SU-DHL-6 (cell line): ENCODE data around the gene EFNA5.

Source experiments
- H2AFZ ChIP-seq: fragments of 200-600 bp; sonication (generic); 2 replicates; pipeline ENCODE4 v1.6.1; 2014; ENCODE audit warnings: low read depth, mild to moderate bottlenecking, moderate library complexity, mixed read lengths, antibody characterized with exemption, low read length; ENCODE audit not compliant: severe bottlenecking
- H3F3A ChIP-seq: fragments of 200-600 bp; shearing (Covaris generic); 2 replicates; pipeline ENCODE4 v1.6.0; 2016; ENCODE audit warnings: antibody characterized with exemption, mild to moderate bottlenecking; ENCODE audit not compliant: insufficient read depth
- H3K27ac ChIP-seq: fragments of 200-600 bp; sonication (generic); 2 replicates; pipeline ENCODE4 v1.5.1; 2016; ENCODE audit warnings: low read depth, mild to moderate bottlenecking, low read length, moderate library complexity, mixed read lengths
- H3K27me3 ChIP-seq: fragments of 200-600 bp; sonication (generic), shearing (Covaris generic); 2 replicates; pipeline ENCODE4 v1.6.0; 2014; ENCODE audit warnings: mild to moderate bottlenecking, low read length
- H3K36me3 ChIP-seq: fragments of 200-600 bp; sonication (generic); 2 replicates; pipeline ENCODE4 v1.6.1; 2014; ENCODE audit warnings: mild to moderate bottlenecking, low read length, mixed read lengths
- H3K4me2 ChIP-seq: fragments of 300-600, 200-600 bp; shearing (Covaris generic), sonication (generic); 2 replicates; pipeline ENCODE4 v1.6.0; 2014; ENCODE audit warnings: low read length, low read depth, mild to moderate bottlenecking; ENCODE audit not compliant: poor library complexity, severe bottlenecking
- H3K4me3 ChIP-seq: fragments of 200-600 bp; sonication (generic); 2 replicates; pipeline ENCODE4 v1.5.1; 2014; ENCODE audit warnings: antibody characterized with exemption, low read length, mild to moderate bottlenecking, mixed read lengths; ENCODE audit not compliant: insufficient read depth, poor library complexity, severe bottlenecking
- H3K79me2 ChIP-seq: fragments of 200-600 bp; sonication (generic); 2 replicates; pipeline ENCODE4 v1.6.1; 2014; ENCODE audit warnings: mild to moderate bottlenecking, low read length, moderate library complexity; ENCODE audit not compliant: insufficient read depth
- H3K9ac ChIP-seq: fragments of 200-600 bp; sonication (generic); 2 replicates; pipeline ENCODE4 v1.7.0; 2014; ENCODE audit warnings: mild to moderate bottlenecking, low read length
- H3K9me2 ChIP-seq: fragments of 200-600 bp; sonication (generic); replicated peaks from 2 replicates; pipeline ENCODE4 v1.6.1; 2014; ENCODE audit warnings: low read length; ENCODE audit not compliant: insufficient read depth
- H3K9me3 ChIP-seq: fragments of 200-600 bp; sonication (generic); 2 replicates; pipeline ENCODE4 v1.6.1; 2014; ENCODE audit warnings: low read length, mixed read lengths; ENCODE audit not compliant: insufficient read depth
- H4K20me1 ChIP-seq: fragments of 200-600 bp; sonication (generic); 2 replicates; pipeline ENCODE4 v1.6.1; 2014; ENCODE audit warnings: low read depth, mild to moderate bottlenecking, antibody characterized with exemption, low read length, moderate library complexity, mixed read lengths
- EZH2phosphoT487 ChIP-seq: fragments of 200-600 bp; sonication (generic), shearing (Covaris generic); conservative IDR thresholded peaks from 2 replicates; pipeline ENCODE4 v1.6.1; 2018; ENCODE audit warnings: mild to moderate bottlenecking, antibody characterized with exemption, low read length, moderate library complexity, mixed read lengths
- TF ChIP-seq, protein P1 (sequence below): fragments of 200-600 bp; sonication (generic); IDR thresholded peaks from one replicate; pipeline ENCODE4 v1.5.1; 2017; ENCODE audit warnings: antibody characterized with exemption, mild to moderate bottlenecking, low read length, moderate library complexity; ENCODE audit not compliant: insufficient read depth, poor library complexity, severe bottlenecking

The EFNA5 gene

GRCh38 chr5:107564931-107565372, 105.8 kb downstream of the EFNA5 start:
- H3K4me2 ChIP-seq = no peak overlapping the region
- H3K27me3 ChIP-seq = no peaks in the 10 kb centered on the region
- H3K9me2 ChIP-seq = no peaks in the 10 kb centered on the region
- H4K20me1 ChIP-seq = no peaks in the 10 kb centered on the region
- H2AFZ ChIP-seq = no peak overlapping the region
- H3K27ac ChIP-seq = no peak overlapping the region
- no peaks in the 10 kb centered on the region for H3K9me3 ChIP-seq
- TF ChIP-seq, protein P1, sequence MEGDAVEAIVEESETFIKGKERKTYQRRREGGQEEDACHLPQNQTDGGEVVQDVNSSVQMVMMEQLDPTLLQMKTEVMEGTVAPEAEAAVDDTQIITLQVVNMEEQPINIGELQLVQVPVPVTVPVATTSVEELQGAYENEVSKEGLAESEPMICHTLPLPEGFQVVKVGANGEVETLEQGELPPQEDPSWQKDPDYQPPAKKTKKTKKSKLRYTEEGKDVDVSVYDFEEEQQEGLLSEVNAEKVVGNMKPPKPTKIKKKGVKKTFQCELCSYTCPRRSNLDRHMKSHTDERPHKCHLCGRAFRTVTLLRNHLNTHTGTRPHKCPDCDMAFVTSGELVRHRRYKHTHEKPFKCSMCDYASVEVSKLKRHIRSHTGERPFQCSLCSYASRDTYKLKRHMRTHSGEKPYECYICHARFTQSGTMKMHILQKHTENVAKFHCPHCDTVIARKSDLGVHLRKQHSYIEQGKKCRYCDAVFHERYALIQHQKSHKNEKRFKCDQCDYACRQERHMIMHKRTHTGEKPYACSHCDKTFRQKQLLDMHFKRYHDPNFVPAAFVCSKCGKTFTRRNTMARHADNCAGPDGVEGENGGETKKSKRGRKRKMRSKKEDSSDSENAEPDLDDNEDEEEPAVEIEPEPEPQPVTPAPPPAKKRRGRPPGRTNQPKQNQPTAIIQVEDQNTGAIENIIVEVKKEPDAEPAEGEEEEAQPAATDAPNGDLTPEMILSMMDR = no peak
- no peak for TF ChIP-seq EZH2phosphoT487
- no peak overlapping the region for H3K9ac ChIP-seq
- H3K36me3 ChIP-seq = no peaks in the 10 kb centered on the region
- H3K79me2 ChIP-seq = no peaks in the 10 kb centered on the region
- H3F3A ChIP-seq = peaks cover 1% of the 10 kb centered on the region; the same call in 1 of the 2 replicates
- no peak overlapping the region for H3K4me3 ChIP-seq

GRCh38 chr5:107563959-107564544, 106.7 kb downstream of the EFNA5 start:
- Histone ChIP-seq H3K79me2 (no peaks in the 10 kb centered on the region), H3K27ac (no peak overlapping the region)

GRCh38 chr5:107560377-107560776, 110.4 kb downstream of the EFNA5 start:
- no peaks in the 10 kb centered on the region for H3K27me3 ChIP-seq
- no peak overlapping the region for H3K9ac ChIP-seq
- no peaks in the 10 kb centered on the region for H3K79me2 ChIP-seq
- no peak overlapping the region for H3K4me2 ChIP-seq
- H3K9me2 ChIP-seq = no peaks in the 10 kb centered on the region
- no peaks in the 10 kb centered on the region for H3K36me3 ChIP-seq
- H3K27ac ChIP-seq = no peak overlapping the region
- TF ChIP-seq, protein P1 = no peak
- TF ChIP-seq EZH2phosphoT487 = no peak
- H2AFZ ChIP-seq = no peak overlapping the region
- no peak overlapping the region for H3K4me3 ChIP-seq
- no peaks in the 10 kb centered on the region for H4K20me1 ChIP-seq
- H3K9me3 ChIP-seq = no peaks in the 10 kb centered on the region
- H3F3A ChIP-seq = no peaks in the 10 kb centered on the region

More at GRCh38 chr5:107563959-107564544, 106.7 kb downstream of the EFNA5 start:
- H3K4me2 ChIP-seq = no peak overlapping the region
- H3K9ac ChIP-seq = no peak overlapping the region
- H3K9me2 ChIP-seq = no peaks in the 10 kb centered on the region
- H2AFZ ChIP-seq = no peak overlapping the region
- H3K27me3 ChIP-seq = no peaks in the 10 kb centered on the region
- H3K4me3 ChIP-seq = no peak overlapping the region
- H3F3A ChIP-seq = no peaks in the 10 kb centered on the region
- H3K36me3 ChIP-seq = no peaks in the 10 kb centered on the region
- H4K20me1 ChIP-seq = no peaks in the 10 kb centered on the region
- H3K9me3 ChIP-seq = no peaks in the 10 kb centered on the region
- TF ChIP-seq, protein P1 = no peak
- no peak for TF ChIP-seq EZH2phosphoT487
